GM19025 (cell line): ENCODE measurements around the gene KLHL29.
A peak's percentile ranks its signal among the peaks of the same experiment; 100 is the strongest.

Source experiments
- ATAC-seq: cut with Tn5 transposase; IDR thresholded peaks from one replicate; pipeline ENCODE4 v1.9.1; 2021; ENCODE audit warnings: mild to moderate bottlenecking, low read depth, moderate library complexity; ENCODE audit not compliant: unreplicated experiment

Gene KLHL29

DNA sequence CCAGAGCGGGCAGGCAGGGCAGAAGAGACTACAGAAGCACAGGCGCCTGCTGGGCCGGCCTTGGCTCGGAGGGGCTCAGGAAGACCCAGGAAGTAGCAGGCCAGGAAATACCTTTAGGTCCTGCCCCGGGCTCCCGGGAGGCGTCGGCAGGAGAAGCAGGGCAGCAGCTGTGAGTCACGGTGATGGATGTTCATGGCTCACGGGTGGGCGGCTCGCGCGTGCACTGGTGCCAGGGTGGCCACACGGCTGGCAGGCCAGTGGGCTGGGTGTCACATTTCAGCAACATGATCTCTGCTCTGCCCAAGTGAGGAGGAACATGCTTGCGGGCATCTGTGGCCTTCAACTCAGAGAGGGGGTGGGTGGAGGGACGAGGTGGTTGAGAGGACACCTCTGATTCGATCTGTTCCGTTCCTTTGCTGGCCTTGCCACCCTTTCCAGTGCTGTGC is 139.3 kb downstream of the KLHL29 start:
- no peak for ATAC-seq

DNA sequence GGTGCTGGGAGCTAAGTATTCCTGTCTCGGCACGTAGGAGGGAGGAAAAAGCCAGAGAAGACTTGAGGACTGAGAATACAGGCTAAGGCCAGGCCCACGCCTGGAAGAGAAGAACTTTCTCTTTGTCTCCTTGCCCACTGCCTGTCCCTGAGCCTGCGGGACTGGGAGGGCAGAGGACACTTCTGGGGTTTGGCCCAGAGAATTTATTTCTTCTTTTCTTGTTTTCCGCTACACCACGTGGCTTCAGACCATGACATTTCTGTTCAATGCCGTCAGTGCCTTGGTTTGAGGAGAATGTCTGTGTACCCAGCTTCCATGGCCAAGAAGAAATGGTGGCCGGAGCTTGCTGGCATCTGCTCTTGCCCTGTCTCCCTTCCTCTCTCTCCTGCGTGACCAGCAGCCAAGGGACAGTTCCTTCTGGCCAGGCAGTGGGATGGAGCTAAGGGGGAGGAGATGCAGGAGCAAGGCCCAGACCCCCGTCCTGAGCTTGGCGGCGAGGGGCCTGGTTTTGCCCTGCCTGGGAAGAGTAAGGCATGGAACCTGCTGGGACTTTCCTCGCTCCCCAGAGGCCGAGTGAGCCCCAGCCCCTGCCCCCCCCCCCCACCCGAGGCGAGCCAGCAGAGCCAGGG is 140.3 kb downstream of the KLHL29 start:
- no peak for ATAC-seq

GRCh38 chr2:23526114-23526513 is 141.1 kb downstream of the KLHL29 start:
- no peak for ATAC-seq

- no peak for ATAC-seq
Observed at GRCh38 chr2:23526835-23527790, 142.1 kb downstream of the KLHL29 start.

GRCh38 chr2:23528171-23528570 is 143.2 kb downstream of the KLHL29 start:
- no peak for ATAC-seq

- ATAC-seq: no peak
Observed at GRCh38 chr2:23528690-23529089, 143.7 kb downstream of the KLHL29 start.

- ATAC-seq: no peak
Observed at GRCh38 chr2:23529659-23530058, 144.7 kb downstream of the KLHL29 start.

GRCh38 chr2:23530206-23530908 is 145.4 kb downstream of the KLHL29 start:
- no peak for ATAC-seq

DNA sequence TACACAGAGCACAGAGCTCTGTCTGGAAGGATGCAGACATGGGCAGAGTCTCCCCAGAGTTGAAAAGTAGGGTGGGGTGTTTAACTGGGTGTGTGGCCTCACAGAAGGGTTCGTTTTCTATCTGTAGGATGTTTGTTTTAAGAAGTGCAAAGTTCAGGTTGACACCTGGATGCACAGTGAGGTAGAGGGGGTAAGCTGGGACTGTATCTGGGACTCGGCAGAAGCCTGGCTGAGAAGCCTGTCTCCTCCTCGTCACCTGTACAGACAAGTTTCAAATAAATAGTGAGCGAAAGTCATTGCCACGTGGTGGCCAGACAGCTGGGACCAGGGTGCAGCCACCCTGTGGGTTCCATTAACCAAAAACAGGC is 145.9 kb downstream of the KLHL29 start:
- ATAC-seq: no peak

GRCh38 chr2:23531280-23531679 is 146.3 kb downstream of the KLHL29 start:
- ATAC-seq: no peak

GRCh38 chr2:23531881-23532280 is 146.9 kb downstream of the KLHL29 start:
- ATAC-seq: no peak

- peak; percentile 66 for ATAC-seq
Observed at GRCh38 chr2:23532391-23533337, 147.7 kb downstream of the KLHL29 start.

DNA sequence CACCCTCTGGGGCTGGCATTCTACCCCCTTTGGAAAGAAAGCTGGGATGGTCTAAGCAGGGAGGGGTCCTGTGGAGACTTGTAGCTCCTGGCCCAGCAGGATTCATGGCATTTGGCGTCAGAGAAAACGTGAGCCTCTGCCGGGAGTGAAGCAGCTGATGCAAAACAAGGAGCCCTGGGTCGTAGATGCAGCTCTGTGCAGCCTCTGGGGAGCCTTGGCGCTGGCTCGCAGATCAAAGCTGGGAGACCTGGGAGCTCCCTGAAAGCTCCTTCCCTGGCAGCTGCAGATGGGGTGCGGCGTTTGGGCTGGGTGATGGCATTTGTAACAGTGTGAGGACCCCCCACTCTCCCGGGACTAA is 148.3 kb downstream of the KLHL29 start:
- no peak for ATAC-seq

DNA sequence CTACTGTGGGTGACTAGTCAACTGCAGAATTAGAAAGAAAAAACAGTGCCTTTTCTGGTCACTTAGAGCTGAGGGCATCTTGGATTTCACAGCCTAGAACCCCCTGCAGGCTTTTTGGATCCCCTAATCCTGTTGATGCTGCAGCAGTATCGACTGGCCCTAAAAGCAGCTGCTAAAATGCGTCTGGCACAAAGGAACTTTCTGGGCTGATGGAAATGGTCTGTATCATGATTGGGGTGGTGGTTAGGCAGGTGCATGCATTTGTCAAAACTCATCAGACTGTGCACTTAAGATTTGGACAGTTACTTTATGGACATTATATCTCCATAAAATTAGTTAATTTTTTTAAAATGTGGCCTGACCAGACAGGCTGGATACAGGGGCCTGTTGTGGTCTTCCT is 149.8 kb downstream of the KLHL29 start:
- no peak for ATAC-seq

DNA sequence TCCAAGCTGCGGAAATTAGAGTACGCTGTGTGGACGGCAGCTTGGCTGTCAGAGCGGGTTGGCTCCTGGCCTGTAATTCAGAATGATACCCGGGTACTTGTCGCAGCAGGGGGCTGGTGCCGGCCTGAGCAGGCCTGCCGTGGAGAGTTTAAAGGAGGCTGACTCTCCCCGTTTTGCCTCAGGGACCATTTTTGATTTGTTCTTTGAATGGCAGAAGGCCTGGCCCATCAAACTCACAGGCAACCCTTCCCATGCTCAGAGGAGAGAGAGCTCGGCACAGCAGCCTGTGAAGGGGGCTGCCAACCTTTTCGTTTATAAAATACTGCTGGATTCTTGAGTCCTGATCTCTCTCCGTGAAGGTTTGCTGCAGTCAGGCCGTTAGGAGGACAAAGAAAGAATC is 151.3 kb downstream of the KLHL29 start:
- ATAC-seq: no peak

DNA sequence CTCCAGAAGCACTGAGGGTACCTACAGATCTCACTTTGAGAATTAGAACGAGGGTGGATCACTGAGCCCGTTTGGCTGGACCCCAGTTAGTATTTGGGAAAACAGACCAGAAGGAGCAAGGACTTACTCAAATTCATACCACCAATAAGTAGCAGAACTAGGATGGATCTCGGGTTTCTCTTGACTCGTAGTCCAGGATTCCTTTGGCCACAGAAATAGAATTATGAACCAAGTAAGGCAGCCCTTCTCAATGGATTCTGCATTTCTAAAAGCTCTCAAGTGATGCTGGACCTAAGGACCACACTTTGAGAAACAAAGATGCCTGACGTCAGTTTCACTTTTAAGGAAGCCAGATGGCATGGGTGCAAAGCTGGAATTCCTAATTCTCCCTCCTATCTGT is 153.0 kb downstream of the KLHL29 start:
- ATAC-seq: no peak

- ATAC-seq: no peak
Observed at GRCh38 chr2:23538566-23538965, 153.6 kb downstream of the KLHL29 start.

GRCh38 chr2:23540804-23541360 is 155.9 kb downstream of the KLHL29 start:
- ATAC-seq: no peak

DNA sequence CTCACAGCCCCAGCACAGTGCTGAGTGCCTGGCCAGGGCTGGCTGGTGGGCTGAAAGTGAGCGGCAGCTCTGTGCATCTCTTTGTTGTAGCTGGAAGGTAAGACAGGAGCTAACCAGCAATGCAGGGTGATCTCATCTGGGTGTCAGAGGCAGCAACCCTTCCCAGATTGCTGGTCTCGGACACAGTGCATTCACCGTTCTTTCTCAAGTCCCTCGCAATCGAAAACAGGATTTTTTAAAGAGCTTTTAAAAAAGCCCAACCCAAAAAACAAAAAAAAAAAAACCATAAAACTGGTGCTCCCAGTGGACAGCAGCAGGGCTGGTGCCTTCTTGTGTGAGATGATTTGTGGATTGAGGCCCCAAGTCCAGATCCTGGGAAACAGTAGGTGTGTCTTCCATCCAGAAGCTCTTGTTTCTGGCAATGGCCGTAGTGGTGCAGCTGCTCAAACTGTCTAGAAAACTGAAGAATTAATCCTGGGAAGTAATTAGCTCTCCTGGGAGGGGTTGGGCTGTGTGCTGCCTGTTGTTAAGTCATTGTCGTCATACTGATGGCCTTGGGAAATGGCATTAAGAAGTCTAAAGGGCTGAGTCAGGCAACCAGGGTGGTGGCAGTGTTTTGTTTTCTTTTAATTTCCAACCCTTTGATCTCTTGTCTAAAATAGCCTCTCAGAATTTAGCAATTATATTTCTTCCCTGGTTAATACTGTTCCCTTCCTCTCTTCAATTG is 156.7 kb downstream of the KLHL29 start:
- no peak for ATAC-seq
